A549 (cell line): ENCODE data around the gene HIC1. TPM values are rescaled to one million over a fixed set of nuclear protein-coding genes. Genes with fewer than 3 reads are reported as not detected.

Experiments used
- ATAC-seq, 2 experiments: fragments of 200-7000 bp in 1 of 2; fragments of >200 bp in 1 of 2; cut with Nextera tagmentation in 1 of 2; cut with Tn5 transposase in 1 of 2; 3 replicates each; pipeline versions ENCODE4 v1.8.0 to v1.9.1; 2018 to 2020; ENCODE audit warnings: mild to moderate bottlenecking in 1 of 2, moderate library complexity in 1 of 2
- CTCF ChIA-PET: fragments of 300-600 bp; sonication (Branson Sonifier 250); formaldehyde crosslinking; extraction: SDS; loops from one replicate; lab custom pipeline; 2021; ENCODE audit warnings: antibody characterized with exemption, inconsistent platforms; lab: Yijun Ruan, JAX
- POLR2A ChIA-PET: fragments of 350-600 bp; formaldehyde crosslinking; extraction: SDS; loops from one replicate; lab custom pipeline; 2021; ENCODE audit warnings: antibody characterized with exemption, inconsistent platforms; lab: Yijun Ruan, JAX
- DNase-seq, 2 experiments: peaks; one replicate each; pipeline versions ENCODE4 v3.0.0 to v3.0.0-alpha.2; 2011 to 2016; ENCODE audit warnings: low read depth in 1 of 2, low spot score in 1 of 2
- FAIRE-seq: peaks from 2 replicates; lab custom pipeline; 2011; peaks lifted over from hg19 to GRCh38; lab: Jason Lieb, UNC
- H3K27ac ChIP-seq, 2 experiments: fragments of >200 bp; sonication (Bioruptor Twin); formaldehyde crosslinking; 3 replicates each; pipeline ENCODE4 v1.5.1; 2016 to 2017
- H3K4me1 ChIP-seq: fragments of >200 bp; sonication (Bioruptor Twin); formaldehyde crosslinking; 3 replicates; pipeline ENCODE4 v1.6.1; 2016
- H3K4me2 ChIP-seq: fragments of >200 bp; sonication (Bioruptor Twin); formaldehyde crosslinking; 3 replicates; pipeline ENCODE4 v1.6.1; 2016
- H3K4me3 ChIP-seq: fragments of >200 bp; sonication (Bioruptor Twin); formaldehyde crosslinking; 3 replicates; pipeline ENCODE4 v1.5.1; 2016
- H3K9me3 ChIP-seq: fragments of >200 bp; sonication (Bioruptor Twin); formaldehyde crosslinking; 3 replicates; pipeline ENCODE4 v1.6.1; 2016
- ATOH8 ChIP-seq: fragments of 250-450 bp; sonication (Bioruptor Pico); IDR thresholded peaks from 2 replicates; pipeline ENCODE4 v1.5.0; 2020; ENCODE audit warnings: low read depth, mild to moderate bottlenecking, moderate library complexity
- CEBPB ChIP-seq, 2 experiments: fragments of >200 bp in 1 of 2; sonication (Bioruptor Twin) in 1 of 2; formaldehyde crosslinking in 1 of 2; IDR thresholded peaks; 2 replicates each; pipeline ENCODE4 v1.6.1; 2012 to 2016
- EHF ChIP-seq: fragments of 250-450 bp; sonication (Bioruptor Pico); IDR thresholded peaks from 2 replicates; pipeline ENCODE4 v1.5.0; 2020; ENCODE audit warnings: mild to moderate bottlenecking
- ELK1 ChIP-seq: fragments of 150-350 bp; IDR thresholded peaks from 2 replicates; pipeline ENCODE4 v1.6.1; 2014; ENCODE audit warnings: low read depth, mild to moderate bottlenecking, low read length
- EP300 ChIP-seq, 2 experiments: fragments of >200 bp; sonication (Bioruptor Twin); formaldehyde crosslinking; IDR thresholded peaks; 2 replicates in 1 of 2; 3 replicates in 1 of 2; pipeline ENCODE4 v1.6.1; 2016 to 2017
- ESRRA ChIP-seq: fragments of 150-350 bp; IDR thresholded peaks from 2 replicates; pipeline ENCODE4 v1.6.1; 2014; ENCODE audit warnings: mild to moderate bottlenecking, low read length, borderline replicate concordance
- FOSB ChIP-seq: fragments of 250-450 bp; sonication (Bioruptor Pico); IDR thresholded peaks from 2 replicates; pipeline ENCODE4 v1.5.0; 2020; ENCODE audit warnings: mild to moderate bottlenecking, moderate library complexity
- FOSL2 ChIP-seq, 2 experiments: fragments of 450-650 bp in 1 of 2; fragments of >200 bp in 1 of 2; sonication (Bioruptor Twin) in 1 of 2; formaldehyde crosslinking; IDR thresholded peaks; 2 replicates each; pipeline versions ENCODE4 v1.5.0 to v1.6.1; 2016 to 2020; ENCODE audit warnings: mild to moderate bottlenecking in 1 of 2, moderate library complexity in 1 of 2
- FOXS1 ChIP-seq: fragments of 250-450 bp; sonication (Bioruptor Pico); IDR thresholded peaks from 2 replicates; pipeline ENCODE4 v1.5.0; 2020; ENCODE audit warnings: mild to moderate bottlenecking, moderate library complexity
- GATA3 ChIP-seq: IDR thresholded peaks from 2 replicates; pipeline ENCODE4 v1.6.1; 2012; ENCODE audit warnings: borderline replicate concordance
- HES2 ChIP-seq: fragments of >200 bp; sonication (Bioruptor Twin); formaldehyde crosslinking; IDR thresholded peaks from 2 replicates; pipeline ENCODE4 v1.6.1; 2016
- HOXA7 ChIP-seq: fragments of 250-450 bp; sonication (Bioruptor Pico); IDR thresholded peaks from 2 replicates; pipeline ENCODE4 v1.5.0; 2020; ENCODE audit warnings: mild to moderate bottlenecking, moderate library complexity
- HOXB5 ChIP-seq: fragments of 250-450 bp; sonication (Bioruptor Pico); IDR thresholded peaks from 2 replicates; pipeline ENCODE4 v1.5.0; 2020; ENCODE audit warnings: mild to moderate bottlenecking, moderate library complexity
- KDM5A ChIP-seq: fragments of 200-600 bp; sonication (generic); IDR thresholded peaks from 2 replicates; pipeline ENCODE4 v1.6.1; 2016; ENCODE audit warnings: antibody characterized with exemption, mild to moderate bottlenecking
- MAFK ChIP-seq: fragments of 450-650 bp; IDR thresholded peaks from 2 replicates; pipeline ENCODE4 v1.6.1; 2014; ENCODE audit not compliant: partially characterized antibody
- MAZ ChIP-seq: fragments of 150-350 bp; IDR thresholded peaks from 2 replicates; pipeline ENCODE4 v1.6.1; 2014; ENCODE audit warnings: antibody characterized with exemption, low read depth, low read length, borderline replicate concordance
- NR3C1 ChIP-seq: fragments of >200 bp; sonication (Bioruptor Twin); formaldehyde crosslinking; IDR thresholded peaks from 3 replicates; pipeline ENCODE4 v1.6.1; 2017
- PBX3 ChIP-seq: IDR thresholded peaks from 2 replicates; pipeline ENCODE4 v1.6.1; 2012
- POLR2AphosphoS2 ChIP-seq: conservative IDR thresholded peaks from 2 replicates; pipeline ENCODE4 v1.6.1; 2012; ENCODE audit warnings: low read length, improper control_type of control experiment, inconsistent platforms
- RARB ChIP-seq: fragments of 250-450 bp; sonication (Bioruptor Pico); IDR thresholded peaks from 2 replicates; pipeline ENCODE4 v1.8.0; 2021; ENCODE audit warnings: mild to moderate bottlenecking, moderate library complexity
- RCOR1 ChIP-seq: fragments of 150-350 bp; IDR thresholded peaks from 2 replicates; pipeline ENCODE4 v1.6.1; 2014; ENCODE audit warnings: antibody characterized with exemption, low read length, low read depth
- RNF2 ChIP-seq: fragments of 200-600 bp; sonication (generic); IDR thresholded peaks from 2 replicates; pipeline ENCODE4 v1.6.1; 2016; ENCODE audit warnings: low read depth, mild to moderate bottlenecking, antibody characterized with exemption, moderate library complexity, borderline replicate concordance
- SMC3 ChIP-seq: fragments of >200 bp; sonication (Bioruptor Twin); formaldehyde crosslinking; IDR thresholded peaks from 3 replicates; pipeline ENCODE4 v1.6.1; 2018; ENCODE audit warnings: inconsistent platforms
- TFCP2L1 ChIP-seq: fragments of 250-450 bp; sonication (Bioruptor Pico); IDR thresholded peaks from 2 replicates; pipeline ENCODE4 v1.5.0; 2021; ENCODE audit warnings: mild to moderate bottlenecking
- ZC3H11A ChIP-seq: fragments of 450-650 bp; IDR thresholded peaks from 2 replicates; pipeline ENCODE4 v1.6.1; 2014; ENCODE audit warnings: antibody characterized with exemption, mild to moderate bottlenecking
- ZFP36 ChIP-seq: fragments of 450-650 bp; IDR thresholded peaks from 2 replicates; pipeline ENCODE4 v1.6.1; 2014; ENCODE audit warnings: borderline replicate concordance; ENCODE audit not compliant: partially characterized antibody
- ZSCAN20 ChIP-seq: fragments of 250-450 bp; sonication (Bioruptor Pico); IDR thresholded peaks from 2 replicates; pipeline ENCODE4 v1.8.0; 2022; ENCODE audit warnings: mild to moderate bottlenecking, moderate library complexity
- WGBS: methylation state at CpG from one replicate; pipeline ENCODE4 v1.1.6; 2017; ENCODE audit errors: missing lambda C conversion rate; 5-methylcytosine and 5-hydroxymethylcytosine counted together
- polyA plus RNA-seq, 4 experiments: library from polyadenylated mRNA; depleted of rRNA in 3 of 4; stranded (reverse); fragments of >200 nt; fragmentation: RNase III in 1 of 4; extraction: RNeasy Plus Mini Kit Qiagen cat#74134 plus additional on column Dnase treatment in 1 of 4; gene quantifications; 2 replicates in 3 of 4; 3 replicates in 1 of 4; pipeline ENCODE4 v1.2.3, GENCODE V29; 2011 to 2017
- TF ChIP-seq, protein P1 (sequence below): fragments of >200 bp; sonication (Bioruptor Twin); formaldehyde crosslinking; IDR thresholded peaks from 3 replicates; pipeline ENCODE4 v1.6.1; 2016
- TF ChIP-seq, protein P2 (sequence below): IDR thresholded peaks from 2 replicates; pipeline ENCODE4 v1.6.1; 2012; ENCODE audit warnings: low read depth, borderline replicate concordance
- TF ChIP-seq, protein P3 (sequence below): IDR thresholded peaks from 2 replicates; pipeline ENCODE4 v1.6.1; 2012

The HIC1 gene
- polyA plus RNA-seq, 2 of the 4 experiments (the other 2 are of a cell fraction) = 0.13 to 1.3 TPM

GRCh38 chr17:2106308-2106955 is 51.5 kb downstream of the HIC1 start:
- ChIA-PET CTCF (interaction anchor here (0.6 to 2.9 kb wide), 11 partner anchors 12 to 246 kb away, joined by 3 to 9 read pairs (median 4); partner anchors contain the start of gene HIC1), POLR2A (no interaction called here)
- H3K9me3 ChIP-seq = no peaks in the 10 kb centered on the region
- H3K4me3 ChIP-seq = no peak overlapping the region
- no peaks in the 10 kb centered on the region for H3K4me1 ChIP-seq
- FAIRE-seq = no peak
- DNase-seq = no peak
- H3K4me2 ChIP-seq = no peak overlapping the region
- ATAC-seq = no peak
- 83% methylated on average over 11 of the region's 11 CpGs for WGBS
- TF ChIP-seq HOXA7 (CRISPR knock-in tag) (no peak), PBX3 (no peak), HES2 (no peak), NR3C1 (no peak), KDM5A (no peak), RCOR1 (no peak), ZSCAN20 (CRISPR knock-in tag) (no peak), FOSB (no peak), ESRRA (no peak), ELK1 (no peak), HOXB5 (CRISPR knock-in tag) (no peak), SMC3 (no peak), ATOH8 (no peak), MAZ (no peak), CEBPB (IDR thresholded peaks at IDR 0.05) (no peak), POLR2AphosphoS2 (no peak)
- TF ChIP-seq, protein P1, sequence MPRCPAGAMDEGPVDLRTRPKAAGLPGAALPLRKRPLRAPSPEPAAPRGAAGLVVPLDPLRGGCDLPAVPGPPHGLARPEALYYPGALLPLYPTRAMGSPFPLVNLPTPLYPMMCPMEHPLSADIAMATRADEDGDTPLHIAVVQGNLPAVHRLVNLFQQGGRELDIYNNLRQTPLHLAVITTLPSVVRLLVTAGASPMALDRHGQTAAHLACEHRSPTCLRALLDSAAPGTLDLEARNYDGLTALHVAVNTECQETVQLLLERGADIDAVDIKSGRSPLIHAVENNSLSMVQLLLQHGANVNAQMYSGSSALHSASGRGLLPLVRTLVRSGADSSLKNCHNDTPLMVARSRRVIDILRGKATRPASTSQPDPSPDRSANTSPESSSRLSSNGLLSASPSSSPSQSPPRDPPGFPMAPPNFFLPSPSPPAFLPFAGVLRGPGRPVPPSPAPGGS = no peak
- TF ChIP-seq, protein P2, sequence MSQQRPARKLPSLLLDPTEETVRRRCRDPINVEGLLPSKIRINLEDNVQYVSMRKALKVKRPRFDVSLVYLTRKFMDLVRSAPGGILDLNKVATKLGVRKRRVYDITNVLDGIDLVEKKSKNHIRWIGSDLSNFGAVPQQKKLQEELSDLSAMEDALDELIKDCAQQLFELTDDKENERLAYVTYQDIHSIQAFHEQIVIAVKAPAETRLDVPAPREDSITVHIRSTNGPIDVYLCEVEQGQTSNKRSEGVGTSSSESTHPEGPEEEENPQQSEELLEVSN = no peak
- TF ChIP-seq, protein P3, sequence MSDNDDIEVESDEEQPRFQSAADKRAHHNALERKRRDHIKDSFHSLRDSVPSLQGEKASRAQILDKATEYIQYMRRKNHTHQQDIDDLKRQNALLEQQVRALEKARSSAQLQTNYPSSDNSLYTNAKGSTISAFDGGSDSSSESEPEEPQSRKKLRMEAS = no peak
- H3K27ac ChIP-seq = no peak overlapping the region

DNA sequence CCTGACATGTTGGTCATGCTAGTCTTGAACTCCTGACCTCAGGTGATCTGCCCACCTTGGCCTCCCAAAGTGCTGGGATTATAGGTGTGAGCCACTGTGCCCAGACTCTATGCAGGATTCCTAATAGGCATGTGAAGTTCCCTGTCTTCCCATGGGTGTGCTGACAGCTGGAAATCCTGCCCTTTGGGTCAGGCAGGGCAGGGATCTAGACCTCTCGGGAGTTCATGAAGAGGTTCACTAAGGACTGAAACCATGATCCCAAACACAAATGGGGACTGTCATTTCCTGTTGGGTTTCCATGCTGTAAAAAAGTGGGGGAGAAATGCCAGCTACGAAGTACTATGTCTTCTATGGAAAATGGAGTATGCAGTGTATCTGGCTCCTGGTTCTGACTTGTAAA is 52.1 kb downstream of the HIC1 start:
- ATAC-seq (no peak), DNase-seq (no peak), FAIRE-seq (no peak)
- Histone ChIP-seq H3K4me1 (no peaks in the 10 kb centered on the region), H3K4me2 (no peak overlapping the region), H3K9me3 (no peaks in the 10 kb centered on the region), H3K27ac (no peak overlapping the region), H3K4me3 (no peak overlapping the region)
- POLR2A ChIA-PET = no interaction called here
- CTCF ChIA-PET = interaction anchor here (1.0 to 2.9 kb wide), 8 partner anchors 11 to 176 kb away, joined by 3 to 9 read pairs (median 4); partner anchors contain the start of gene HIC1
- 93% methylated on average over 2 of the region's 2 CpGs for WGBS
- TF ChIP-seq EP300 (IDR thresholded peaks at IDR 0.05) (no peak), RNF2 (no peak), EHF (CRISPR knock-in tag) (no peak), ESRRA (no peak), FOSL2 (IDR thresholded peaks at IDR 0.05) (no peak), FOSL2 (CRISPR knock-in tag; IDR thresholded peaks at IDR 0.05) (no peak), TFCP2L1 (CRISPR knock-in tag) (no peak), RARB (CRISPR knock-in tag) (no peak), ZFP36 (no peak), GATA3 (no peak), FOXS1 (CRISPR knock-in tag) (no peak), PBX3 (no peak), ZC3H11A (no peak), MAFK (no peak)
